Smooth muscle cell (in vitro differentiated cells): ENCODE data around the gene TEX30. TPM values are rescaled to one million over a fixed set of nuclear protein-coding genes. Genes with fewer than 3 reads are reported as not detected.
A peak's percentile ranks its signal among the peaks of the same experiment; 100 is the strongest.

Experiments
- DNase-seq: peaks from one replicate; lab custom pipeline; 2025; ENCODE audit not compliant: unreplicated experiment; lab: John Stamatoyannopoulos, UW
- H2AFZ ChIP-seq: fragments of 200-600 bp; sonication (generic); 2 replicates; pipeline ENCODE4 v1.6.0; 2016; ENCODE audit warnings: antibody characterized with exemption, low read depth, mild to moderate bottlenecking
- H3F3A ChIP-seq: fragments of 200-600 bp; sonication (generic); 2 replicates; pipeline ENCODE4 v1.6.0; 2017; ENCODE audit warnings: antibody characterized with exemption, low read depth
- H3K27ac ChIP-seq: fragments of 200-600 bp; sonication (generic); 2 replicates; pipeline ENCODE4 v1.5.1; 2016; ENCODE audit warnings: low read depth, mild to moderate bottlenecking
- H3K27me3 ChIP-seq: fragments of 200-600 bp; sonication (generic); 2 replicates; pipeline ENCODE4 v1.6.1; 2016; ENCODE audit warnings: low read depth, mild to moderate bottlenecking
- H3K36me3 ChIP-seq: fragments of 200-600 bp; sonication (generic); 2 replicates; pipeline ENCODE4 v1.5.1; 2016; ENCODE audit warnings: low read depth
- H3K4me1 ChIP-seq: fragments of 200-600 bp; sonication (generic); 2 replicates; pipeline ENCODE4 v1.5.1; 2016; ENCODE audit warnings: low read depth
- H3K4me2 ChIP-seq: fragments of 200-600 bp; sonication (generic); 2 replicates; pipeline ENCODE4 v1.6.0; 2016; ENCODE audit warnings: mild to moderate bottlenecking
- H3K4me3 ChIP-seq: fragments of 200-600 bp; sonication (generic); 2 replicates; pipeline ENCODE4 v1.5.1; 2016; ENCODE audit warnings: mild to moderate bottlenecking
- H3K79me2 ChIP-seq: fragments of 200-600 bp; sonication (generic); 2 replicates; pipeline ENCODE4 v1.6.0; 2016; ENCODE audit warnings: low read depth, mild to moderate bottlenecking
- H3K9ac ChIP-seq: fragments of 200-600 bp; sonication (generic); 2 replicates; pipeline ENCODE4 v1.6.0; 2016; ENCODE audit warnings: low read depth
- H3K9me3 ChIP-seq: fragments of 200-600 bp; sonication (generic); replicated peaks from 2 replicates; pipeline ENCODE4 v1.5.1; 2016; ENCODE audit warnings: low read depth
- H4K20me1 ChIP-seq: fragments of 200-600 bp; sonication (generic); 2 replicates; pipeline ENCODE4 v1.6.0; 2016; ENCODE audit warnings: low read depth
- CTCF ChIP-seq: fragments of 200-600 bp; sonication (generic); IDR thresholded peaks from 2 replicates; pipeline ENCODE4 v1.5.1; 2017; ENCODE audit warnings: borderline replicate concordance, mild to moderate bottlenecking, antibody characterized with exemption; ENCODE audit not compliant: insufficient read depth, poor library complexity, severe bottlenecking
- WGBS: methylation state at CpG from one replicate; pipeline ENCODE4 v1.1.7; 2016; ENCODE audit warnings: low lambda C conversion rate; 5-methylcytosine and 5-hydroxymethylcytosine counted together
- polyA plus RNA-seq: library from polyadenylated mRNA; unstranded; fragments of >200 nt; fragmentation: Nextera tagmentation; extraction: Ambion mirVana; gene quantifications from 2 replicates; pipeline ENCODE4 v1.2.1, GENCODE V29; 2016
- total RNA-seq: library from RNA; depleted of rRNA; stranded (reverse); fragments of >200 nt; gene quantifications from 2 replicates; pipeline ENCODE4 v1.2.3, GENCODE V29; 2014

Gene TEX30
- total and polyA plus RNA-seq, 2 experiments from 2014 or later = 14.0 to 17.4 TPM

GRCh38 chr13:102799426-102800144 lies 26.0 kb upstream of the TEX30 start:
- peak overlapping the region; percentile 89 for H3K4me2 ChIP-seq
- H3K9ac ChIP-seq = no peak overlapping the region
- H4K20me1 ChIP-seq = peaks cover 3% of the 10 kb centered on the region
- no peaks in the 10 kb centered on the region for H3F3A ChIP-seq
- peak overlapping the region; percentile 77 for H3K4me3 ChIP-seq
- peaks cover 24% of the 10 kb centered on the region for H3K79me2 ChIP-seq
- no peak overlapping the region for H3K27ac ChIP-seq
- no peaks in the 10 kb centered on the region for H3K9me3 ChIP-seq
- peak; percentile 31 for DNase-seq
- no peaks in the 10 kb centered on the region for H3K36me3 ChIP-seq
- H2AFZ ChIP-seq = peak overlapping the region; percentile 85
- peaks cover 7% of the 10 kb centered on the region for H3K4me1 ChIP-seq
- no peaks in the 10 kb centered on the region for H3K27me3 ChIP-seq
- WGBS = 1% methylated on average over 54 of the region's 69 CpGs
- no peak for TF ChIP-seq CTCF

GRCh38 chr13:102798581-102799425 lies 25.2 kb upstream of the TEX30 start, which contains the start of the genes BIVM and POGLUT2:
Gene BIVM, plus strand, starts transcription at chr13:102799119. Its CDS starts 8,149 bp downstream, at chr13:102807268.
Gene POGLUT2, minus strand, starts transcription at chr13:102798976. Its CDS starts 306 bp downstream, at chr13:102798670.
- no peaks in the 10 kb centered on the region for H3F3A ChIP-seq
- 1% methylated on average over 72 of the region's 72 CpGs for WGBS

GRCh38 chr13:102793611-102794355 lies 20.2 kb upstream of the TEX30 start:
- H3K9ac ChIP-seq = no peak overlapping the region
- no peak for TF ChIP-seq CTCF
- H3K27ac ChIP-seq = no peak overlapping the region
- no peak overlapping the region for H2AFZ ChIP-seq
- H3K4me3 ChIP-seq = no peak overlapping the region
- H3K4me1 ChIP-seq = peaks cover 7% of the 10 kb centered on the region
- no peaks in the 10 kb centered on the region for H3K9me3 ChIP-seq
- H3K79me2 ChIP-seq = peaks cover 5% of the 10 kb centered on the region
- peaks cover 14% of the 10 kb centered on the region for H3K36me3 ChIP-seq
- DNase-seq = no peak
- no peaks in the 10 kb centered on the region for H3K27me3 ChIP-seq
- H4K20me1 ChIP-seq = no peaks in the 10 kb centered on the region
- H3F3A ChIP-seq = no peaks in the 10 kb centered on the region
- 77% methylated on average over 9 of the region's 9 CpGs for WGBS
- H3K4me2 ChIP-seq = no peak overlapping the region

More at GRCh38 chr13:102798581-102799425, 25.2 kb upstream of the TEX30 start, which contains the start of the genes BIVM and POGLUT2:
- Histone ChIP-seq H3K36me3 (no peaks in the 10 kb centered on the region), H3K4me3 (peak within 1 kb of the TSS; percentile 77), H3K79me2 (peaks cover 18% of the 10 kb centered on the region), H2AFZ (peak within 1 kb of the TSS; percentile 85), H3K27me3 (no peaks in the 10 kb centered on the region), H4K20me1 (peaks cover 3% of the 10 kb centered on the region), H3K27ac (no peak within 1 kb of the TSS), H3K9me3 (no peaks in the 10 kb centered on the region), H3K9ac (no peak within 1 kb of the TSS), H3K4me1 (peaks cover 7% of the 10 kb centered on the region), H3K4me2 (peak within 1 kb of the TSS; percentile 89)
- no peak for TF ChIP-seq CTCF
- peak; percentile 45 for DNase-seq
